ENCODE results near the gene FGF11. TPM values are rescaled to one million over a fixed set of nuclear protein-coding genes. Genes with fewer than 3 reads are reported as not detected.
A peak's percentile ranks its signal among the peaks of the same experiment; 100 is the strongest.

The FGF11 gene
- total and polyA plus RNA-seq, 5 experiments from 2014 or later: 0.10 to 3.0 (median 0.32) TPM

DNA sequence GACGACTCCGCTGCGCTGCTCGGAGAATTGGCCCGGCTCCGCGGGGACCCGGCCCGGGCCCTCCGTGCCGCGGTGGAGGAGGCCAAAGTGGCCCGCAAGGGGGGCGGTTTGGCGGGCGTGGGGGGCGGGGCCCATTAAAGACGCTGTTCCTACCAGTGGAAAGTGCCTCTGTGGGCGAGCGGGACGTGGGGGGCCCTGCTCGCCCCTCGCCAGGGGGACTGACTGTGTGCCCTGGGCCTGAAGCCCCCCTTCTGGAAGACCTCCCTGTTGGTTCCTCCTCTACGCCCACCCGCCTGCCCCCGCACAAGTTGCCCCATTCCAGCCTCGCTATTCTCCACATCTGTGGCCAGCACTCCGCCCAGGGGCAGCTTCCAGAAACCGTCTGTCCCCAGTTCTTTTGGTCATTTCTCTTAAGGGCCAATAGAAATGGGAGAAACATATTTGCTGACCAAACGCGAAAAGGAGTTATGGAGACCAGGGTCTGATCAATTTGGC is 1.9 kb upstream of the FGF11 start:
- ATAC-seq (no peak), DNase-seq (no peak)
- Mint-ChIP-seq H3K9me3 (no peaks in the 10 kb centered on the region), H3K36me3 (no peaks in the 10 kb centered on the region), H3K4me1 (peaks cover 22 to 51% (median 43%) of the 10 kb centered on the region in 4 donors), H3K27me3 (peaks cover 6 to 40% (median 19%) of the 10 kb centered on the region in 5 donors), H3K4me3 (peak overlapping the region; percentile 71 to 96 (median 84)), H3K27ac (peak overlapping the region in 8 of 10 donors; percentile 22 to 98 (median 78))
- POLR2A ChIA-PET: interaction anchor here (0.5 to 8.3 kb wide), 28 partner anchors 8 to 249 kb away, joined by 3 to 133 read pairs (median 6); partner anchors contain the start of genes ACAP1, CHRNB1, NLGN2 and PHF23

DNA sequence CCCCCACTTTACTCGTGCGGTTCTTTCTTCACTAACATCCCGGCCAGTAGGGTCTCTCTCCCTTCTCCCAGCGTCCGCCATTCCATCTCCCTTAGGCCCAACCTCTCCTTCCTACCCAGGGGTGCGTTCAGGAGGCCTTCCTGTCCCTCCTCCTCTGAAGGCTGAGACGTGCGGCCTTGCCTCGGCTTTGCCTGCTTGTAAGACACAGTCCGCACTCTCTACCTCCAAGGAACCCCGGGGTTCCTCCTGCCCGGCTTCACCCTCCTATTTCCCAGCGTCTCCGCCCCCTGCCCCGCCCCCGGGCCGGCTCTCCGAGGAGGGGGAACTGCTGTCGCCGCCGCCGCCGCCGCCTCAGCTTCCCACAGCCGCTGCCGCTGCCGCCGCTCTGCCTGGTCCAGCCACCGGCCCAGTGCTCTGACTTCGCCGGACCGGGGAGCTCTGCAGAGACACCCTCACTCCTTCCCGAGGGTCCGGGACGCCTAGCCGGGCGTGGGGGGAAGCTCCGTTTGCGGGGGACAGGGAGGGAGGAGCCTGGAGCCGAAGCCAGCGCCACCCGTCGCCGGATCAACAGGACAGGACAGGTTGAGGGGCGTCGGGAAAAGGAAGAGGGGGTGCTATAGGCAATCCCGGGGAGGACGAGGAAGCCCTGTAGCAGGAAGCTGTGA is 1.2 kb upstream of the FGF11 start:
- Mint-ChIP-seq H3K4me3 (peak overlapping the region; percentile 71 to 95 (median 84)), H3K36me3 (no peaks in the 10 kb centered on the region), H3K27ac (peak overlapping the region in 9 of 10 donors; percentile 22 to 88 (median 82)), H3K4me1 (peaks cover 22 to 51% (median 43%) of the 10 kb centered on the region in 4 donors), H3K9me3 (no peaks in the 10 kb centered on the region), H3K27me3 (peaks cover 8 to 47% (median 24%) of the 10 kb centered on the region in 5 donors)
- DNase-seq (peak in 9 of 10 donors; percentile 34 to 75 (median 54)), ATAC-seq (no peak)
- POLR2A ChIA-PET: interaction anchor here (0.5 to 8.3 kb wide), 16 partner anchors 10 to 249 kb away, joined by 3 to 133 read pairs (median 4); partner anchors contain the start of genes ACAP1, PLSCR3, POLR2A and SLC35G6

- ATAC-seq (no peak), DNase-seq (no peak)
- Mint-ChIP-seq H3K36me3 (no peaks in the 10 kb centered on the region), H3K27me3 (peaks cover 9 to 55% (median 28%) of the 10 kb centered on the region in 5 donors), H3K4me1 (peaks cover 23 to 51% (median 43%) of the 10 kb centered on the region in 4 donors), H3K9me3 (no peaks in the 10 kb centered on the region), H3K4me3 (peak overlapping the region; percentile 71 to 95 (median 84)), H3K27ac (peak overlapping the region; percentile 21 to 83 (median 66))
- POLR2A ChIA-PET: interaction anchor here (0.6 to 8.3 kb wide), 17 partner anchors 9 to 248 kb away, joined by 3 to 133 read pairs (median 10); partner anchors contain the start of genes ACAP1, PLSCR3, POLR2A and SLC35G6
Observed at GRCh38 chr17:7438656-7439460, 454 bp upstream of the FGF11 start.

GRCh38 chr17:7440113-7440833 is 961 bp downstream of the FGF11 start:
- POLR2A ChIA-PET: interaction anchor here (0.7 to 8.3 kb wide), 12 partner anchors 8 to 396 kb away, joined by 3 to 133 read pairs (median 4); partner anchors contain the start of genes ACAP1, POLR2A, TMEM95 and ZBTB4
- ATAC-seq: no peak
- H3K27ac Mint-ChIP-seq: peak overlapping the region in 8 of 10 donors; percentile 3 to 81 (median 74)
- peaks cover 9 to 65% (median 30%) of the 10 kb centered on the region in 5 donors for H3K27me3 Mint-ChIP-seq
- H3K36me3 Mint-ChIP-seq: no peaks in the 10 kb centered on the region
- no peaks in the 10 kb centered on the region for H3K9me3 Mint-ChIP-seq
- H3K4me3 Mint-ChIP-seq: peak overlapping the region; percentile 80 to 95 (median 86)
- peaks cover 27 to 51% (median 42%) of the 10 kb centered on the region in 4 donors for H3K4me1 Mint-ChIP-seq
- DNase-seq: peak in 5 of 10 donors; percentile 21 to 44 (median 29)

DNA sequence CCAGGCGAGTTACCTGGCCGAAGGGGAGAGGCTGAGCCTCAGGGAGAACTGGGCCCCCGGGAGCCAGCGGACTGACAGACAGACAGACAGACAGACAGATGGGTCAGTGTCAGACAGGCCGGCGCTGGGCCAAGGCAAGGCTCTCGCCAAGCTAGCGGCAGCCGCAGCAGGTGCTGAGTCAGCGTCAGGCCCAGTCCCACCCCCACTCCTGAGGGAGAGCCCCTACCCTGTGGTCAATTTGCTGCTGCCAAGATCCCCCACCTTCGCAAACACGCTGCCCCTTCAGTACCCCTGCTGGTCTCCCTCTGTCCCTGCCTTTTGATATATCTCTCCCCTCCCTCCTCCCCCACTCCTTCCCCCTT is 1.5 kb downstream of the FGF11 start:
- Mint-ChIP-seq H3K27ac (peak overlapping the region in 1 of 10 donors; percentile 34), H3K9me3 (no peaks in the 10 kb centered on the region), H3K27me3 (peaks cover 12 to 70% (median 34%) of the 10 kb centered on the region in 5 donors), H3K36me3 (no peaks in the 10 kb centered on the region), H3K4me1 (peaks cover 32 to 54% (median 46%) of the 10 kb centered on the region in 4 donors), H3K4me3 (peak overlapping the region in 8 of 10 donors; percentile 80 to 95 (median 86))
- POLR2A ChIA-PET: interaction anchor here (0.7 to 8.3 kb wide), 10 partner anchors 13 to 395 kb away, joined by 3 to 133 read pairs (median 4); partner anchors contain the start of genes ACAP1, POLR2A and ZBTB4
- DNase-seq: no peak
- no peak for ATAC-seq

GRCh38 chr17:7441266-7441665 is 2.0 kb downstream of the FGF11 start:
- POLR2A ChIA-PET: interaction anchor here (0.7 to 8.3 kb wide), 8 partner anchors 13 to 105 kb away, joined by 3 to 133 read pairs (median 4); partner anchors contain the start of genes ACAP1, POLR2A and ZBTB4
- no peaks in the 10 kb centered on the region for H3K9me3 Mint-ChIP-seq
- H3K27ac Mint-ChIP-seq: no peak overlapping the region
- peaks cover 13 to 75% (median 37%) of the 10 kb centered on the region in 5 donors for H3K27me3 Mint-ChIP-seq
- H3K36me3 Mint-ChIP-seq: no peaks in the 10 kb centered on the region
- DNase-seq (no peak), ATAC-seq (no peak)
- peak overlapping the region in 1 of 10 donors; percentile 39 for H3K4me3 Mint-ChIP-seq
- H3K4me1 Mint-ChIP-seq: peaks cover 30 to 55% (median 46%) of the 10 kb centered on the region in 4 donors

- peak overlapping the region in 5 of 10 donors; percentile 1 to 36 (median 23) for H3K4me3 Mint-ChIP-seq
Observed at GRCh38 chr17:7442142-7442541, 2.8 kb downstream of the FGF11 start.

GRCh38 chr17:7443499-7444485 is 4.5 kb downstream of the FGF11 start:
- Mint-ChIP-seq H3K27me3 (peaks cover 19 to 81% (median 43%) of the 10 kb centered on the region in 5 donors), H3K4me1 (peaks cover 24 to 41% (median 34%) of the 10 kb centered on the region in 4 donors), H3K27ac (peak overlapping the region in 1 of 10 donors; percentile 37), H3K9me3 (no peaks in the 10 kb centered on the region), H3K4me3 (peak overlapping the region in 5 of 10 donors; percentile 35 to 84 (median 71)), H3K36me3 (peaks cover 0 to 4% (median 0%) of the 10 kb centered on the region in 3 donors)
- DNase-seq (no peak), ATAC-seq (no peak)
- POLR2A ChIA-PET: interaction anchor here (0.6 to 5.7 kb wide), 8 partner anchors 8 to 135 kb away, joined by 3 to 74 read pairs (median 18); partner anchors contain the start of genes POLR2A, SLC35G6, TMEM102 and ZBTB4

More at GRCh38 chr17:7442142-7442541, 2.8 kb downstream of the FGF11 start:
- no peak for ATAC-seq
- Mint-ChIP-seq H3K4me1 (peaks cover 29 to 50% (median 44%) of the 10 kb centered on the region in 4 donors), H3K9me3 (no peaks in the 10 kb centered on the region), H3K36me3 (no peaks in the 10 kb centered on the region), H3K27me3 (peaks cover 16 to 80% (median 38%) of the 10 kb centered on the region in 5 donors), H3K27ac (peak overlapping the region in 2 of 10 donors; percentile 7 to 53)
- POLR2A ChIA-PET: interaction anchor here (1.5 to 8.3 kb wide), 4 partner anchors 12 to 49 kb away, joined by 3 to 133 read pairs (median 28); partner anchors contain the start of genes POLR2A and ZBTB4
- DNase-seq: no peak

DNA sequence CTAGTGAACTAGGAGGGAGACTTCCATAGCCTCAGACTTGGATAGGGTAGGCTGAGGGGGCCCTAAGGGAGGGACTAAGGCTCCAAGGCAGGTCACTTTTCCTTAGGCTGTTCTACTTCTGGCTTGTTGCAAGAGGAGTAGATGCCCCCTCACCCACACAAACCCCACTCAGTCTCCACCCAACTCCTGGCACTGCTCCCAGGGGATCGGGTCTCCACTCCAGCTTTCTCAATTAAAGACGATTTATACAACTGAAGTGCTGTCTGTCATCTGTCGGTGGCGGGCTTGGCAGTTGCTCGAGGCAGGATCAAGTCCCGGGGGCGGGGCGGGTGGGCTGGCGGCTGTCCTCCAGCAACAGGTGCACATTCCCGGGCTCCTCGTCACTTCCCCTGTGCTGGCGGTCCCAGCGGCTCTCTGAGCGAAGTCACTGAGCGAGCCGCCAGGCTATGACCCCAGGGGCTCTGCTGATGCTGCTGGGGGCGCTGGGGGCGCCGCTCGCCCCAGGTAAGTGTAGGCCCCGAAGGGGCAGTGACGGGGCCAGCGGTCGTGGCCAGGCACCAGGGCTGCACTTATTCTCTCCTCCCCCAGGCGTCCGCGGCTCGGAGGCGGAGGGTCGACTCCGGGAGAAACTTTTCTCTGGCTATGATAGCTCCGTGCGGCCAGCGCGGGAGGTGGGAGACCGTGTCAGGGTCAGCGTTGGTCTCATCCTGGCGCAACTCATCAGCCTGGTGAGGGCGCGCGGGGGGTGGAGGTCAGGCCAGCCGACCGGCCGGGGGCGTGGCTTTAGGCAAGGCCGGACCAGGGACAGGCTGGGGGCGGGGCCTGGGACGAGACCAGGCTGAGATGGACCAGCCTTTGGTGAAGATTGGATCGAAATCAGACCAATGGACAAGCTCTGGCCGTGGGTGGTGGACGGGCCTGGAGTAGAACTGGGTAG is 5.6 kb downstream of the FGF11 start, which contains the start of gene CHRNB1:
TSS of gene CHRNB1 (plus strand) at position 380 of the 937 bp plus-strand sequence. CDS start at position 447, 67 bp downstream.
- Mint-ChIP-seq H3K36me3 (peaks cover 0 to 4% (median 0%) of the 10 kb centered on the region in 3 donors), H3K27me3 (peaks cover 17 to 71% (median 40%) of the 10 kb centered on the region in 5 donors), H3K27ac (peak within 1 kb of the TSS in 8 of 10 donors; percentile 7 to 91 (median 62)), H3K4me3 (peak within 1 kb of the TSS; percentile 75 to 94 (median 86)), H3K9me3 (no peaks in the 10 kb centered on the region), H3K4me1 (peaks cover 19 to 33% (median 28%) of the 10 kb centered on the region in 4 donors)
- DNase-seq (peak in 2 of 10 donors; percentile 23 to 24), ATAC-seq (peak; percentile 32 to 38)
- POLR2A ChIA-PET: interaction anchor here (0.6 to 5.7 kb wide), 13 partner anchors 9 to 134 kb away, joined by 3 to 74 read pairs (median 6); partner anchors contain the start of genes POLR2A, SLC35G6, TMEM102 and ZBTB4

All from naive thymus-derived CD8-positive, alpha-beta T cell (primary cell).